Left lung (tissue), 10 donors: ENCODE results near the gene ST6GALNAC3. TPM values are rescaled to one million over a fixed set of nuclear protein-coding genes. Genes with fewer than 3 reads are reported as not detected.

Experiments
- ATAC-seq: fragments of 200-7000 bp; cut with Tn5 transposase; one replicate; pipeline ENCODE4 v1.9.1; 2020; ENCODE audit warnings: moderate library complexity
- DNase-seq, 4 donors: peaks; one replicate each; pipeline ENCODE4 v3.0.0-alpha.2; 2013 to 2020
- H3K27ac ChIP-seq, 2 donors: fragments of 200-600 bp; sonication (generic) in 1 of 2; one replicate each; pipeline versions ENCODE4 v1.5.0 to v1.8.0; 2020 to 2021
- H3K27me3 ChIP-seq, 2 donors: fragments of 200-600 bp; sonication (generic) in 1 of 2; one replicate each; pipeline versions ENCODE4 v1.5.0 to v1.8.0; 2020 to 2021
- H3K36me3 ChIP-seq, 2 donors: fragments of 200-600 bp; sonication (generic) in 1 of 2; one replicate each; pipeline versions ENCODE4 v1.5.0 to v1.8.0; 2020 to 2021
- H3K4me1 ChIP-seq, 2 donors: fragments of 200-600 bp; one replicate each; pipeline ENCODE4 v1.8.0; 2021
- H3K4me3 ChIP-seq, 2 donors: fragments of 200-600 bp; sonication (generic) in 1 of 2; one replicate each; pipeline versions ENCODE4 v1.5.0 to v1.8.0; 2020 to 2021; ENCODE audit warnings: mild to moderate bottlenecking in 1 of 2
- H3K9me3 ChIP-seq, 2 donors: fragments of 200-600 bp; sonication (generic) in 1 of 2; one replicate each; pipeline versions ENCODE4 v1.5.0 to v1.8.0; 2020 to 2021
- CTCF ChIP-seq, 2 donors: fragments of 200-600 bp; sonication (generic) in 1 of 2; IDR thresholded peaks; one replicate each; pipeline versions ENCODE4 v1.5.0 to v1.8.0; 2021; ENCODE audit warnings: antibody characterized with exemption in 2 of 2
- intact Hi-C, 2 donors: fragments of 100-400 bp; cut with DNase I; formaldehyde crosslinking; loops; one replicate each; pipeline versions ENCODE4 v1.11.2 to v1.14.2; 2022
- polyA plus RNA-seq, 6 donors: library from polyadenylated mRNA; unstranded; fragments of 120-200 nt; gene quantifications; one replicate each; pipeline ENCODE4 v1.2.1, GENCODE V29; 2013; ENCODE audit not compliant: insufficient read length in 6 of 6
- total RNA-seq, 2 donors: library from RNA; stranded (reverse); fragmentation: NEBNext Ultra II Directional; extraction: Animal tissue kit (Norgen Biotek cat#: 25700); gene quantifications; one replicate each; pipeline ENCODE4 v1.2.1, GENCODE V29; 2021
- donor health status: DM: no; HTN: yes; CAD: no.
- donor health status: DM: no; HTN: no; CAD: no.

Gene ST6GALNAC3
- total and polyA plus RNA-seq, 8 donors = 3.4 to 37.7 (median 30.1) TPM

- Histone ChIP-seq H3K4me3 (no peak overlapping the region), H3K27ac (no peak overlapping the region), H3K27me3 (no peaks in the 10 kb centered on the region), H3K9me3 (peaks cover 0 to 14% of the 10 kb centered on the region in 2 donors), H3K4me1 (no peaks in the 10 kb centered on the region), H3K36me3 (no peaks in the 10 kb centered on the region)
- TF ChIP-seq CTCF (IDR thresholded peaks at IDR 0.05) = no peak
- intact Hi-C loops = no loop called here
- DNase-seq = no peak
- no peak for ATAC-seq
Observed at GRCh38 chr1:76659171-76659940, 584.8 kb downstream of the ST6GALNAC3 start.

GRCh38 chr1:76661531-76661930 lies 587.0 kb downstream of the ST6GALNAC3 start:
- DNase-seq = no peak
- TF ChIP-seq CTCF (IDR thresholded peaks at IDR 0.05) = no peak
- Histone ChIP-seq H3K27ac (no peak overlapping the region), H3K4me3 (no peak overlapping the region), H3K36me3 (no peaks in the 10 kb centered on the region), H3K4me1 (no peaks in the 10 kb centered on the region), H3K27me3 (no peaks in the 10 kb centered on the region), H3K9me3 (peaks cover 0 to 14% of the 10 kb centered on the region in 2 donors)
- ATAC-seq = no peak
- intact Hi-C loops = no loop called here

- Histone ChIP-seq H3K9me3 (no peaks in the 10 kb centered on the region), H3K36me3 (no peaks in the 10 kb centered on the region), H3K27ac (no peak overlapping the region), H3K27me3 (no peaks in the 10 kb centered on the region), H3K4me3 (no peak overlapping the region), H3K4me1 (no peaks in the 10 kb centered on the region)
- intact Hi-C loops = no loop called here
- no peak for TF ChIP-seq CTCF (IDR thresholded peaks at IDR 0.05)
- DNase-seq (no peak), ATAC-seq (no peak)
Observed at GRCh38 chr1:76666499-76666898, 592.0 kb downstream of the ST6GALNAC3 start.

GRCh38 chr1:76668046-76668445 lies 593.5 kb downstream of the ST6GALNAC3 start:
- H3K36me3 ChIP-seq = no peaks in the 10 kb centered on the region
- intact Hi-C loops = no loop called here
- H3K9me3 ChIP-seq = no peaks in the 10 kb centered on the region

GRCh38 chr1:76669131-76669530 lies 594.6 kb downstream of the ST6GALNAC3 start:
- H3K4me3 ChIP-seq = no peak overlapping the region
- no peaks in the 10 kb centered on the region for H3K4me1 ChIP-seq
- no peaks in the 10 kb centered on the region for H3K27me3 ChIP-seq
- no peaks in the 10 kb centered on the region for H3K36me3 ChIP-seq
- H3K27ac ChIP-seq = no peak overlapping the region
- H3K9me3 ChIP-seq = no peaks in the 10 kb centered on the region
- no peak for TF ChIP-seq CTCF (IDR thresholded peaks at IDR 0.05)
- DNase-seq (no peak), ATAC-seq (no peak)
- intact Hi-C loops = no loop called here

More at GRCh38 chr1:76668046-76668445, 593.5 kb downstream of the ST6GALNAC3 start:
- ATAC-seq = no peak
- H3K4me3 ChIP-seq = no peak overlapping the region
- no peaks in the 10 kb centered on the region for H3K27me3 ChIP-seq
- no peak overlapping the region for H3K27ac ChIP-seq
- TF ChIP-seq CTCF (IDR thresholded peaks at IDR 0.05) = no peak
- no peaks in the 10 kb centered on the region for H3K4me1 ChIP-seq
- DNase-seq = no peak
